ENCODE measurements around the gene GRIN1.

GRIN1 gene

DNA sequence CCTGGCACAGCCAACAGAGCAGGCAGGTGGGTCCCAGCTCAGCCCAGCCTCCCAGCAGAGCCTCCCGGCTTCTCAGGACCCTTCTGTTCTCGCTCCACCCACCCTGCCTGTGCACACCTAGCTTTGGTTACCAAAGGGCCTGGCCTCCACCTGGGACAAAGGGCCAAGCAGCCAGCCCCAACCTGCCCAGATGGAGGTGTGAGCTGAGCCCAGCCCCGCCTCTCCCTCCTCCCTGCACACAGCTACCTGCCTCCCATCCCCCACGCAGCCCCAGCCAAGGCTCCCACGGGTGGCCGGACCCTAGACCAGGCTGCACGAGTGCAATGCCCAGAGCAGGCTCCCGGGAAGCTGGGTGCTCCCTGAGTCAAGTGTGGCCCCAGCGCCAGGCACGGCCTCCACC, 56.0 kb downstream of the GRIN1 start:
- DNase-seq = no peak

- no peak for DNase-seq
Measured at GRCh38 chr9:137195525-137196220, 56.7 kb downstream of the GRIN1 start.

DNA sequence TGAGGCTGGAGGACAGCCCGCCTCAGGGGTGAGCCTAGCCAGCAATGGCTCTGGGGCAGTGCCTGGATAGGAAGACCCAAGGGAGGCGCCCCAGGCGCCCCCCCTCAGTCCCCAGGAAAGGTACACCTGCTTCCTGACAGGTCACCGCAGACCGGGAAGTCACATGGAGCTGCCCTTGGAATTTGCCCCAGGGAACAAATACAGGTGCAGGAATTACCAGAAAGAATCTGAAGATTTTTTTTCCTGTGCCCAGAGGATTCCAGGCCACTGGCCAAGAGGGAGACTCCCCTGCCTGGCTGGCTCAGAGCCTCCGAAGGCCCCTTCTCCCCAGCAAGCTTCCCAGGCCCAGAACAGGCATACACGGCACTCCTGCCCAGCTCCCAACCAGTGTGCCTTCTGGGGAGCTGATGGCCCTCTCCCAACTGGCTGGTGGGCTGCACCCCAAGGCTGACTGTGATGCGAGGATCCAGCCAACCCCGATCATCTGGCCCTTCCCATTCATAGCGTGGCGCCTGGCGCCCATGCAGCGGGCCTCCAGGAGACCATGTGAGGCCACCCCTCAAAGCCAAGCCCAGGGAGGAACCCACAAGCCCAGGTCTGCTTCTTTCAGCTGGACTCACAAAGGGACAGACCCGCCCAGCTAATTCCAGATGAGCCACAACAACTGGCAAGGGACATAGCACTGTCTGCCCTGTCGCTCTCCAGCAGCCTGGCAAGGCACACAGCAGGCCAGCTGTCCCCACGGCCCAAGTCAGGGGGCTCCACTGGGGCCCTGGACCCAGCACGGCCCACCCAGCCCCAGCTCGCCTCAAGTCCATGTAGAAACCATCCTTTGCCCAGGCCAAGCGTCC, 59.3 kb downstream of the GRIN1 start:
- DNase-seq = no peak

DNA sequence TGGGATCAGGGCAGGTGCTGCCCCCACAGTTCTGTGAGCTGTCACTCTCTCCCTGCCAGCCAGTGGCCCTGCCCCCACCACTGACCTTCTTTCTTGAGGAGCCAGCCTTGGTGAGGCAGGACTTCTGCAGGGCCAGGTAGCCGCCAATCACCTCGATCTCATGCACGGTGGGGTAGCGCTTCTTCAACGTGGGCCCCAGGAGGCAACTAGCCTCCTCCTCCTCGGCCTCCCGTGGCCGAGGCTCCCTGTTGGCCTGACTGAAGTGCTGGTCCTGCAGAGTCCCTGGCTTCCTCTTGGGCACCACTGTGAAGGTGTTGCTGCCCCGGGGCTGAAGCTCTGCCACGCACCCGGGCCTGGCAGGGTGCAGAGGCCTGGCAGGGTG, 59.9 kb downstream of the GRIN1 start:
- DNase-seq = no peak

- DNase-seq = no peak
Measured at GRCh38 chr9:137199411-137200121, 60.6 kb downstream of the GRIN1 start.

DNA sequence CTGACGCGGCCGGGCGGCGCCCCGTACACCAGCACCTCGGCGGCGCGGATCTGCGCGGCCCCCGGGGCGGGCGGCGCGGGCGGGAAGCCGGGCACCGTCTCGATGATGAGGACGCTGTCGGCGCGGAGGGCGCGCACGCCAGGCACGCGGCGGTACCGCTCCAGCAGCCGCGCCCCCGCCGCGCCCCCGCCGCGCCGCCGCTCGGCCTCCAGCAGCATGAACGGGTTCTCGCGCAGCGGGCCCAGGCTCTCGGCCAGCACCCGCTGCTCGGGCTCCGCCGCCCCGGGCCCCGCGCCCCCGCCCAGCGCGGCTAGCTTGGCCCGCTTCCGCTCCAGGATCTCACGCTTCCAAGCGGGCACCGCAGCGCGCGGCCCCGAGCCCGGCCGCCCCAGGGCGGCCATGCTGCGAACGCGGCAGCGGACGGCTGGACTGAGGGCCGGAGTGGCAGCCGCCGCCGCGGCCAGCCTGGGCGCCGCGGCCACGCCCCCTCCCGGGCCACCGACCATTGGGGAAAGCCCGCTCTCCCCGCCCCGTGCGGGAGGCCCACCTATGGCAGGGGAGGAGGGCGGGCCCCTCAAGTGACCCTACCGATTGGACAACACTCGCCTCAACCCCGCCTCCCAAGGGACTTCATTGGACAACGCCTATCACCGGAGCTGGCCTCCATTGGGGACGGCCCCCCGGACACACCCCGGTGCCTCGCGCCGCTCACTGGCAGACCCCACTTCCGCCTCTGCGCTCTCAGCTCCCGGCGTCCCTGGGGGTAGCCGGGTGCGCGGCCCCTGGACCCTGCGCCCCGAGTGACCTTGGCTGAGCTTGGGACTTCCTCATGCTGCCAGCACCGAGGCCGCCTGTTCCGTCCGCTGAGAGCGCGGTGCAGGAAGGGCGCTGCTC, 61.6 kb downstream of the GRIN1 start, which contains the start of gene TPRN:
Gene TPRN, minus strand, starts transcription at position 431 of the 894 bp plus-strand sequence. Its CDS starts 30 bp downstream, at position 401.
- peak; percentile 94 to 99 (median 98) for DNase-seq

DNA sequence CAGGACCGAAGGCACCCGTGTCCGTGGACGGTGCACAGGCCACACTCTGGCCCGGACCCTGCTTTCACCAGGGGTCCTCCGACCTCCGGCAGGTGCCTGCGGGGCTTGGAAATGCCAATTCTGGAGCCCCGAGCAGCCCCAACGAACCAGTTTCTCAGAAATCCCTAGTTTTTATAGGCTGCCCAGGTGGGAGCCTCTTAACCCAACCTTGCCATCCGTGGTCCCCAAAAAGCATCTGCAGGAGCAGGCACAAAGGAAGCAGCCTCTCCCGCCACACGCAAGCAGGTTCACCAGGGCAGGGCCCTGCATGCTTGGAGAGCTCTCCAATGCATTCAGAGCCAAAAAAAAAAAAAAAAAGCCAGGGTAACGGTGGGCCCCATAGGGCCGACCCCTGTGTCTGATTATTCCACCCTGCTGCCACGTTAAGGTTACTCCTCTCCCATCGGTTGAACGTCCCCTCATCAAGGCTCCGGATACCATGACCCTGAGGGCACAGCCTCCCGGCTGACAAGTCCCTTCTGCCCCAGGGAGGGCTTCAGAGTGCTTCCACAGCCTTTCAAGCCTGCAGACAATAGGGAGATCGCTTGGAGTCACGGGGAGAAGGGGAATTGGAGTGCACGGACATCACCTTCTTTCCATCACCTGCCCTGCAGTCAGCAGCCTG, 62.4 kb downstream of the GRIN1 start:
- no peak for DNase-seq

DNA sequence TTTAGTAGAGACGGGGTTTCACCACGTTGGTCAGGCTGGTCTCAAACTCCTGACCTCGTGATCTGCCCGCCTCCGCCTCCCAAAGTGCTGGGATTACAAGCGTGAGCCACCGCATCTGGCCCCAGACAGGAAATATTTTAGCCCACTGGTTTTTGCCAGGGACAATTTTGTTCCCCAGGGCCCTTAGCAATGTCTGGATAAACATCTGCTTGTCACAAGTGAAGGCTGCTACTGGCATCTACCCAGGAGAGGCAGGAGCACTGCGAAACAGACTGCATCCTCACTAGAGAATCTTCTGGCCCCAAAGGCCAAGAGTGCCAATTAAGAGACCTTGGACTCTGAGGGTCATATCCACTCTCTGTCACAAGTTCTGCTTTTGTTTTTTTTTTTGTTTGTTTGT, 64.0 kb downstream of the GRIN1 start:
- DNase-seq = no peak

DNA sequence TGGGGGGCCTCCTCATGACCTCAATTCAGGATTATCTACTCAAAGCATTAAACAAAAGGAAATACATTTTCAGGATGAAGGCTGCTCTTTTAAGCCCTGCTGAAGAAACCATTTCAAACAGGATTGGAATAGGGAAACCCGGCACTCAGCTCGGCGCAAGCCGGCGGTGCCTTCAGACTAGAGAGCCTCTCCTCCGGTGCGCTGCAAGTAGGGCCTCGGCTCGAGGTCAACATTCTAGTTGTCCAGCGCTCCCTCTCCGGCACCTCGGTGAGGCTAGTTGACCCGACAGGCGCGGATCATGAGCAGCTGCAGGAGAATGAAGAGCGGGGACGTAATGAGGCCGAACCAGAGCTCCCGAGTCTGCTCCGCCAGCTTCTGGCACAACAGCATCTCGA, 65.8 kb downstream of the GRIN1 start:
- no peak for DNase-seq

DNA sequence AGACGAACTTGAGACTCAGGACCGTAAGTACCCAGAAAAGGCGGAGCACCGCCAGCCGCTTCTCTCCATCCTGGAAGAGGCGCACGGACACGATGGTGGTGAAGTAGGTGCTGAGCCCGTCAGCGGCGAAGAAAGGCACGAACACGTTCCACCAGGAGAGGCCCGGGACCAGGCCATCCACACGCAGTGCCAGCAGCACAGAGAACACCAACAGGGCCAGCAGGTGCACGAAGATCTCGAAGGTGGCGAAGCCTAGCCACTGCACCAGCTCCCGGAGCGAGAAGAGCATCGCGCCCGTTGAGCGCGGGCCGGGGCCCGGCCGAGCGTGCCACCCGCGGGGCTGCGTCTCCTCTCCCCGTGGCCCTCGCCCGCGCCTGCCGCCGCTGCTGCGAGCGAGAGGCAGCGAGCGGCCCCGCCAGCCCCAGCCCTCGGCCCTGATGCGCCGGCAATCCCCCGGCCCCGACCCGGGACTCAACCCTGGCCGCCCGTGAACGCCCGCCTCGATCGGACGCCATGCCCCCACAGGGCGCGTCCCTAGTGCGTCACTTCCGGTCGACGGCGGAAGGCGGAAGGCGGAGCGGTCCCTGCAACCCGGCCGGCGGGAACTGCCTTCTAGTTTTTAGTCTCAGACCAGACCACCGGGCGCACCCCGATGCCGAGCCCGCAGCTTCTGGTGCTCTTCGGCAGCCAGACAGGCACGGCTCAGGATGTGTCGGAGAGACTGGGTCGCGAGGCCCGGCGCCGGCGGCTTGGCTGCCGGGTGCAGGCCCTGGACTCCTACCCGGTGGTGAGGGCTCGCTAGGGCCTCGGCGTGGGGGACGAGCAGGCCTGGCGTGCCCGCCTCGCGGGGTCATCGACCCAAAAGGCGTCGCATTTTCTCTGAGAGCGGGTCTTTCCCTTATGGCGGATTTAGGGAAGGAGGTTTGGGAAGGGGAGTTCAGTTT, 66.4 kb downstream of the GRIN1 start, which contains the start of the genes NDOR1 and TMEM203:
Gene NDOR1, plus strand, starts transcription at position 575 of the 944 bp plus-strand sequence. Its CDS starts 78 bp downstream, at position 653.
Gene TMEM203, minus strand, starts transcription at position 523 of the 944 bp plus-strand sequence. Its CDS starts 234 bp downstream, at position 289.
- DNase-seq = peak; percentile 84 to 92 (median 91)

GRCh38 chr9:137206602-137207001, 67.6 kb downstream of the GRIN1 start:
- no peak for DNase-seq

DNA sequence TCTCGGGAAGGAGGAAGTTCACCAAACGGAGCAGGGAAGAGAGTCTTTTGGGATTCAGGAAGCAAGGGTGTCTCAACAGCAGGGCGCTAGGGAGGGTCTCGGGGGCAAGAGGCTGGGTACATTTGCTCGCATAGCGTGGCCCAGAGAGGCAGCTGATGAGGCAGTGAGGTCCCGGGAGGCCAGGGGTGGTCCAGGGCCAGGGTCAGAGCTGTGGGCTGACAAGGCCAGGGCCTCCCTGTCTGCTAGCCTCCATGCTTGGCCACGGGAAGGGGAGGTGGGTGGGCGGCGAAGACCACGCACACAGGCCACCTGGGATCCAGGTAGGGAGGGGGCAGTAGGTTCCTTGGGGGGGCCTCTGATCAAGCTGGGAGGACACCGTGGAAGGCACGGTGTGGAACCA, 72.6 kb downstream of the GRIN1 start:
- DNase-seq = no peak

DNA sequence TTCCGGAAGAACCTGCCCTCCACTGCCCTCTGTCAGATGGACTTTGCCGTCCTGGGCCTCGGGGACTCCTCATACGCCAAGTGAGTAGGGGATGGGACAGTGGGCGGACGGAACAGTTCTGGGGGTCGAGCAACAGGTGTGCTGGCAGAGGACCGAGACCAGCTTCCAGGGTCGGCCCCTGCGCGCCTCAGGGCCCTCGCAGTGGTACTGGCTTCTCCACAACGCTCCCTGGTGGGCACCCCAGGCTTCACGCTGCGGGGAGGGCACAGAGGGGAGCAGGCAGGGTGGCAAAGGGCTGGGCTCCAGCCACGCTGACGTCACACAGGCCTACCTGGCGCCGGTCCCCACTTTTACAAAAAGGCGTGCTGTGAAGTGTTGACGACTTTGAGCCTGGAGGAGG, 73.6 kb downstream of the GRIN1 start:
- no peak for DNase-seq

DNA sequence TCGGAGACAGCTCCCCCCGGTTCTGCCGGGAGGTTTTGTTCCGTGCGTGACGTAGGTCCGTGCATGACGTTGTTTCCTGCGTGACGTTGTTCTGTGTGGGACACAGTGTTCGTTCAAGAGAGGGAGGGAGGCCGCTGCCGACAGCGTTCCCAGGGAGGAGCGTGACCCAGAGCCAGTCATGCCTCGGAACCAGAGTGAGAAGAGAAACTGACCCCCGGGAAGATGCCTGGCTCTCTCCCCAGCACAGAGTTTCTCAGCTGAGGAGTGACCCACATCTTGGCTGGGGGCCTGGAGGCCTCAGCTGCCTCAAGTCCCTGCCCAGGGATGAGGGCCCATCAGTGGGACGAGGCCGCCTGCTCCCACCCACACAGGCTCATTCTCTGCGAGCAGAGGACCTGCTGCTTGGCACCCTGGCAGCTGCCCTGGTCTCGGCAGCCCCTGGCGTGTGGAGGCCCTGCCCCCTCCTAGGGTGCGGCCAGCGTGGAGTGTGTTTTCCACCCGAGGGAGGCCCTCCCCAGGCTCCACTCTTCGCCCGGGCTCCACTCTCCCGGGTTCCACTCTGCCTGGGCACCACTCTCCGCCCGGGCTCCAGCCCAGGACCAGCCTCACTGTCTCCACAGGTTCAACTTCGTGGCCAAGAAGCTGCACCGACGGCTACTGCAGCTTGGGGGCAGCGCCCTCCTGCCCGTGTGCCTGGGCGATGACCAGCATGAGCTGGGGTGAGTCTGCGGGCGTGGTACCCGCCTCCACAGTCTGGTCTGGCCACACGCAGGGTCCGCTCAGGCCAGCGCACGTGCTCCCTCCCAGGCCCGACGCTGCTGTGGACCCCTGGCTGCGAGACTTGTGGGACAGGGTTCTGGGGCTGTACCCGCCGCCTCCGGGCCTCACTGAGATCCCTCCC, 74.5 kb downstream of the GRIN1 start:
- no peak for DNase-seq

DNA sequence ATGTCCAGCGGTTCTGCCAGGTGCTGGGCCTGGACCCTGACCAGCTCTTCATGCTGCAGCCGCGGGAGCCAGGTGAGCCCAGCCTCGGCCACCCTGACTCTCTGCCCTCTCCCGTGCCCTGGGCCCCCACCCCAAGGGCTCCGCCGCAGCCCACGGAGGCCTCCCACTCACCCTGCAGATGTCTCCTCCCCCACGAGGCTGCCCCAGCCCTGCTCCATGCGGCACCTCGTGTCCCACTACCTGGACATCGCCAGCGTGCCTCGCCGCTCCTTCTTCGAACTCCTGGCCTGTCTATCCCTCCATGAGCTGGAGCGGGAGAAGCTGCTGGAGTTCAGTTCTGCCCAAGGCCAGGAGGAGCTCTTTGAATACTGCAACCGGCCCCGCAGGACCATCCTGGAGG, 75.7 kb downstream of the GRIN1 start:
- no peak for DNase-seq

DNA sequence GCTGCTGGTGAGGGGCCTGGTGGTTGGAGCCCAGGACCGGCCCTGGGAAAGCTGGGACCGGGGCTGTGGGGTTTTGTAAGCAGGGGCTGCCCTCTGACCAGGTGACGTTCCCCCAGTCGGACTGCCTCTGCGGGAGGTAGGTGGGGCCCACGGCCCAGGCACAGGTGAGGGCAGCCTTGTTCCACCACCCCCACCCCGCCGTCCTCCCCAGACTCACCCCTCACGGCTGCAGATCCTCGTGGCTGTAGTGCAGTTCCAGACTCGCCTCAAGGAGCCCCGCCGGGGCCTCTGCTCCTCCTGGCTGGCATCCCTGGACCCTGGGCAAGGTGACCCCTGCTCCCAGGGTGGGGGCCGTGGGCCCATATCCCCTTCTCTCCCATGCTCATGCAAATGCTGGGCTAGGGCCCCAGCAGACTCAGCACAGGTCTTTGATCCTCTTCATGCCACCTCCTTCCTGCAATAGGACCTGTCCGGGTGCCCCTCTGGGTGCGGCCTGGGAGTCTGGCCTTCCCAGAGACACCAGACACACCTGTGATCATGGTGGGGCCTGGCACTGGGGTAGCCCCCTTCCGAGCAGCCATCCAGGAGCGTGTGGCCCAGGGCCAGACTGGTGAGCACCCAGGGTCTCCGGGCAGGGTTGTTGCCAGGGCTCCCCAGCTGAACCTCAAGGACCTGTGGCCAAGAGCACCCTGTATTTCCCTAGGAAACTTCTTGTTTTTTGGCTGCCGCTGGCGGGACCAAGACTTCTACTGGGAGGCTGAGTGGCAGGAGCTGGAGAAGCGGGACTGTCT, 76.4 kb downstream of the GRIN1 start:
- no peak for DNase-seq

DNA sequence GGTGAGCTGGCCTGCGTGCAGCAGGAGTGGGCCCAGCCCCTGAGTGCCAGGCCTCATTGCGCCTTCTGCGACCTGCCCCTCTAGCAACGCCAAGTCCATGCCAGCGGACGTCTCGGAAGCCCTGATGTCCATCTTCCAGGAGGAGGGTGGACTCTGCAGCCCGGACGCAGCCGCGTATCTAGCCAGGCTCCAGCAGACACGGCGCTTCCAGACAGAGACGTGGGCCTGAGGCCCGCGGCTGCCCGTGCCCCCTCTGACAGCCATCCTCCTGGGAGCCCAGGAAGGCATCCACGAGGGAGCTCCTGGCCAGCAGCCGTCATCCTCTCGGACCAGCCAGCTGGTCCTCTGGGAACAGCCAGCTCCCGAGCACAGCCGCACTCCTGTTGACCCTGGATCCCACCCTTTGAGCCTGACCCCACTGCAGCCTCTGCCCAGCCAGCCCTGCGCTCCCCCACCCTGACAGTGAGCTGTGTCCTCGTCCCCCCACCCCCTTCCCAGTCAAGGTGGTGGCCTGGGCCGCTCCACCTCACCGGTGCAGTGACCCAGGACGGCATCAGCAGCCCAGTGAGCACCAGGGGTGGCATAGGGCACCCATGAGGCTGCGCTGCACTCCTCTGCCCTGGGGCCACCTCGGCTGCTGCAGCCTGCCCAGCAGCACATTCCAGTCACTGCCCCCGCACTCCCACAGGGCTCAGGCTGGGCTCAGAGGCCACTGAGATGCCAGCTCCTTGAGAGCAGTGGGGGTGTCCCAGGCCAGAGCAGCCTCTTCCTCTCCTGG, 77.4 kb downstream of the GRIN1 start:
- DNase-seq = no peak

Measured in T-helper 2 cell (primary cell).